H1 (cell line): ENCODE results near the gene TCHP. TPM values are rescaled to one million over a fixed set of nuclear protein-coding genes. Genes with fewer than 3 reads are reported as not detected.

Source experiments
- CTCF ChIA-PET: fragments of 300-600 bp; sonication (Branson Sonifier 250); formaldehyde crosslinking; loops from one replicate; lab custom pipeline; 2021; ENCODE audit not compliant: partially characterized antibody; lab: Charles Lee
- POLR2A ChIA-PET: fragments of 300-600 bp; sonication (Branson Sonifier 250); formaldehyde crosslinking; loops from one replicate; lab custom pipeline; 2021; ENCODE audit warnings: inconsistent platforms; ENCODE audit not compliant: partially characterized antibody; lab: Charles Lee
- DNase-seq, 2 experiments: peaks; one replicate each; pipeline versions ENCODE4 v3.0.0 to v3.0.0-alpha.2; 2010 to 2022; ENCODE audit warnings: low spot score in 2 of 2, low read depth in 1 of 2, mixed read lengths in 1 of 2
- FAIRE-seq: peaks from 2 replicates; lab custom pipeline; 2011; peaks lifted over from hg19 to GRCh38; lab: Jason Lieb, UNC
- H2AFZ ChIP-seq: 2 replicates; pipeline ENCODE4 v1.8.1; 2012; ENCODE audit warnings: low read length, inconsistent platforms
- H2AK5ac ChIP-seq: 2 replicates; pipeline ENCODE4 v1.6.1; 2013; ENCODE audit warnings: low read depth, low read length
- H2BK120ac ChIP-seq: replicated peaks from 2 replicates; pipeline ENCODE3; 2013; ENCODE audit warnings: low read depth, low read length, inconsistent platforms
- H2BK12ac ChIP-seq: 2 replicates; pipeline ENCODE4 v1.6.1; 2013; ENCODE audit warnings: low read depth, low read length
- H2BK15ac ChIP-seq: 2 replicates; pipeline ENCODE4 v1.6.1; 2013; ENCODE audit warnings: low read length
- H2BK20ac ChIP-seq: 2 replicates; pipeline ENCODE4 v1.6.1; 2013; ENCODE audit warnings: low read length
- H2BK5ac ChIP-seq: 2 replicates; pipeline ENCODE4 v1.6.1; 2013; ENCODE audit warnings: low read depth, low read length
- H3K14ac ChIP-seq: 2 replicates; pipeline ENCODE4 v1.6.1; 2013; ENCODE audit warnings: inconsistent platforms; ENCODE audit not compliant: insufficient read length
- H3K18ac ChIP-seq: 2 replicates; pipeline ENCODE4 v1.6.1; 2013; ENCODE audit warnings: low read length; ENCODE audit errors: extremely low read depth
- H3K23ac ChIP-seq: 2 replicates; pipeline ENCODE4 v1.6.1; 2013; ENCODE audit warnings: inconsistent platforms; ENCODE audit not compliant: insufficient read length
- H3K23me2 ChIP-seq: 2 replicates; pipeline ENCODE4 v1.6.1; 2013; ENCODE audit warnings: low read depth, low read length
- H3K27ac ChIP-seq: 2 replicates; pipeline ENCODE4 v1.6.1; 2011; ENCODE audit warnings: low read depth, low read length, inconsistent platforms
- H3K27me3 ChIP-seq, 4 experiments: replicated peaks in 1 of 4; 1 replicate in 1 of 4; 2 replicates in 3 of 4; pipeline versions ENCODE4 v1.6.1 to v1.8.1; 2011 to 2013; ENCODE audit warnings: low read length in 3 of 4, mild to moderate bottlenecking in 3 of 4, inconsistent platforms in 2 of 4, mixed read lengths in 2 of 4, moderate library complexity in 1 of 4; ENCODE audit not compliant: control insufficient read depth in 3 of 4, insufficient read depth in 3 of 4; ENCODE audit errors: extremely low read depth in 1 of 4
- H3K36me3 ChIP-seq, 4 experiments: 2 replicates each; pipeline versions ENCODE4 v1.6.1 to v1.8.1; 2011 to 2013; ENCODE audit warnings: mild to moderate bottlenecking in 4 of 4, low read length in 3 of 4, moderate library complexity in 2 of 4, control low read depth in 1 of 4, inconsistent platforms in 1 of 4; ENCODE audit not compliant: insufficient read depth in 4 of 4, control insufficient read depth in 2 of 4
- H3K4ac ChIP-seq: replicated peaks from 2 replicates; pipeline ENCODE3; 2013; ENCODE audit warnings: low read length, low read depth, mixed read lengths, inconsistent platforms; ENCODE audit not compliant: insufficient read length
- H3K4me1 ChIP-seq, 4 experiments: replicated peaks in 1 of 4; 1 replicate in 1 of 4; 2 replicates in 3 of 4; pipeline versions ENCODE4 v1.6.1 to v1.8.1; 2011 to 2013; ENCODE audit warnings: low read length in 3 of 4, inconsistent platforms in 2 of 4, mixed read lengths in 1 of 4; ENCODE audit not compliant: insufficient read depth in 4 of 4, control insufficient read depth in 3 of 4
- H3K4me2 ChIP-seq, 2 experiments: 2 replicates each; pipeline versions ENCODE4 v1.6.1 to v1.8.1; 2011 to 2013; ENCODE audit warnings: low read depth in 2 of 2, low read length in 2 of 2, control low read depth in 1 of 2, inconsistent platforms in 1 of 2, mild to moderate bottlenecking in 1 of 2; ENCODE audit not compliant: insufficient read depth in 1 of 2
- H3K4me3 ChIP-seq, 4 experiments: fragments of 200-600, 300-600 bp in 1 of 4; sonication (generic), shearing (Covaris generic), sonication (Bioruptor Twin) in 1 of 4; 2 replicates each; pipeline versions ENCODE4 v1.5.1 to v1.8.1; 2011 to 2016; ENCODE audit warnings: low read length in 4 of 4, low read depth in 3 of 4, control low read depth in 2 of 4, inconsistent platforms in 2 of 4, mild to moderate bottlenecking in 2 of 4, mixed read lengths in 1 of 4, moderate library complexity in 1 of 4; ENCODE audit not compliant: insufficient read depth in 2 of 4; ENCODE audit errors: extremely low read depth in 1 of 4
- H3K56ac ChIP-seq: replicated peaks from 2 replicates; pipeline ENCODE3; 2013; ENCODE audit warnings: low read depth, mild to moderate bottlenecking, mixed read lengths, low read length, inconsistent platforms; ENCODE audit not compliant: insufficient read length
- H3K79me1 ChIP-seq: 2 replicates; pipeline ENCODE4 v1.6.1; 2013; ENCODE audit warnings: low read depth, low read length, control low read depth
- H3K79me2 ChIP-seq, 2 experiments: 2 replicates each; pipeline versions ENCODE4 v1.6.1 to v1.8.1; 2012 to 2013; ENCODE audit warnings: low read length in 2 of 2, mild to moderate bottlenecking in 2 of 2, inconsistent platforms in 1 of 2; ENCODE audit not compliant: insufficient read depth in 2 of 2, control insufficient read depth in 1 of 2
- H3K9ac ChIP-seq, 4 experiments: replicated peaks in 1 of 4; 1 replicate in 1 of 4; 2 replicates in 3 of 4; pipeline versions ENCODE4 v1.6.1 to v1.8.1; 2011 to 2013; ENCODE audit warnings: low read depth in 3 of 4, low read length in 3 of 4, control low read depth in 2 of 4, mild to moderate bottlenecking in 2 of 4, moderate library complexity in 2 of 4, inconsistent platforms in 1 of 4; ENCODE audit errors: extremely low read depth in 1 of 4
- H3K9me3 ChIP-seq, 2 experiments: 2 replicates each; pipeline versions ENCODE4 v1.6.1 to v1.8.1; 2012 to 2013; ENCODE audit warnings: mild to moderate bottlenecking in 2 of 2, moderate library complexity in 2 of 2, control low read depth in 1 of 2, inconsistent platforms in 1 of 2, low read depth in 1 of 2, low read length in 1 of 2, mixed read lengths in 1 of 2; ENCODE audit not compliant: insufficient read depth in 2 of 2
- H4K20me1 ChIP-seq, 2 experiments: replicated peaks in 1 of 2; 2 replicates each; pipeline versions ENCODE3 to v1.8.1; 2011 to 2013; ENCODE audit warnings: inconsistent platforms in 2 of 2, low read length in 2 of 2, mild to moderate bottlenecking in 1 of 2; ENCODE audit not compliant: insufficient read depth in 2 of 2, control insufficient read depth in 1 of 2
- H4K5ac ChIP-seq: 2 replicates; pipeline ENCODE4 v1.6.1; 2013; ENCODE audit warnings: low read length, low read depth, mixed read lengths, inconsistent platforms; ENCODE audit not compliant: insufficient read length
- H4K8ac ChIP-seq: 2 replicates; pipeline ENCODE4 v1.8.0; 2013; ENCODE audit warnings: mild to moderate bottlenecking, moderate library complexity, low read length, inconsistent platforms; ENCODE audit not compliant: insufficient read depth; ENCODE audit errors: extremely low read depth
- H4K91ac ChIP-seq: replicated peaks from 2 replicates; pipeline ENCODE3; 2013; ENCODE audit warnings: low read length, mixed read lengths, inconsistent platforms; ENCODE audit not compliant: insufficient read length
- CBX8 ChIP-seq: fragments of 300-800, 300-1000 bp; sonication (generic); IDR thresholded peaks from 2 replicates; pipeline ENCODE4 v1.7.1; 2016; ENCODE audit warnings: low read depth, low read length, borderline replicate concordance
- GTF2F1 ChIP-seq: IDR thresholded peaks from 2 replicates; pipeline ENCODE4 v1.6.1; 2012; ENCODE audit warnings: low read depth, low read length, improper control_type of control experiment, borderline replicate concordance
- NRF1 ChIP-seq: IDR thresholded peaks from 2 replicates; pipeline ENCODE4 v1.6.1; 2011; ENCODE audit warnings: mild to moderate bottlenecking, low read depth, low read length, improper control_type of control experiment
- PHF8 ChIP-seq: fragments of 200-600 bp; sonication (generic); conservative IDR thresholded peaks from 2 replicates; pipeline ENCODE4 v1.7.1; 2012; ENCODE audit warnings: low read depth, mild to moderate bottlenecking, inconsistent platforms, low read length, moderate library complexity
- POLR2A ChIP-seq, 2 experiments: IDR thresholded peaks; 1 replicate in 1 of 2; 2 replicates in 1 of 2; pipeline ENCODE4 v1.6.1; 2011; ENCODE audit warnings: low read depth in 2 of 2, low read length in 2 of 2, mild to moderate bottlenecking in 2 of 2; ENCODE audit errors: control extremely low read depth in 1 of 2
- RFX5 ChIP-seq: IDR thresholded peaks from 2 replicates; pipeline ENCODE4 v1.6.1; 2011; ENCODE audit warnings: low read depth, low read length, improper control_type of control experiment, borderline replicate concordance
- SIN3A ChIP-seq, 2 experiments: IDR thresholded peaks in 1 of 2; conservative IDR thresholded peaks in 1 of 2; 2 replicates each; pipeline ENCODE4 v1.6.1; 2011 to 2012; ENCODE audit warnings: low read length in 2 of 2, improper control_type of control experiment in 1 of 2, low read depth in 1 of 2, mild to moderate bottlenecking in 1 of 2
- SP4 ChIP-seq: IDR thresholded peaks from 2 replicates; pipeline ENCODE4 v1.6.1; 2012; ENCODE audit warnings: low read length, inconsistent platforms
- SUZ12 ChIP-seq: fragments of 200-600 bp; sonication (generic); IDR thresholded peaks from 2 replicates; pipeline ENCODE4 v1.6.1; 2012; ENCODE audit warnings: mild to moderate bottlenecking, inconsistent platforms, low read length, moderate library complexity, mixed read lengths
- WGBS, 2 experiments: shearing (Covaris generic) in 1 of 2; methylation state at CpG; one replicate each; pipeline versions ENCODE4 v1.1.6 to v1.1.7; 2013 to 2015; ENCODE audit warnings: low lambda C conversion rate in 2 of 2, mixed read lengths in 2 of 2, inconsistent platforms in 1 of 2, low coverage in 1 of 2, missing lambda C conversion rate in 1 of 2; ENCODE audit not compliant: insufficient replicate concordance in 2 of 2, insufficient coverage in 1 of 2, insufficient read length in 1 of 2; ENCODE audit errors: extremely low coverage in 1 of 2, missing lambda C conversion rate in 1 of 2; 5-methylcytosine and 5-hydroxymethylcytosine counted together
- polyA plus RNA-seq, 7 experiments: library from polyadenylated mRNA; depleted of rRNA in 3 of 7; stranded (reverse) in 5 of 7; unstranded in 2 of 7; fragments of >200 nt in 5 of 7; fragments of 200-250 nt in 2 of 7; gene quantifications; 1 replicate in 5 of 7; 2 replicates in 1 of 7; 4 replicates in 1 of 7; pipeline versions ENCODE4 v1.2.1 to v1.2.3, GENCODE V29; 2011 to 2013; ENCODE audit warnings: missing spikeins in 2 of 7, mixed read lengths in 2 of 7
- total RNA-seq: library from RNA; stranded (reverse); fragmentation: NEBNext Ultra II Directional; extraction: Animal tissue kit (Norgen Biotek cat#: 25700); gene quantifications from 2 replicates; pipeline ENCODE4 v1.2.1, GENCODE V29; 2021
- TF ChIP-seq, protein P1 (sequence below): IDR thresholded peaks from 2 replicates; pipeline ENCODE4 v1.6.1; 2012; ENCODE audit warnings: inconsistent platforms

Gene TCHP
- total and polyA plus RNA-seq, 2 of the 8 experiments (the other 6 are each of a cell fraction or from before 2014, with no cell fraction given): 2.8 to 4.5 TPM

DNA sequence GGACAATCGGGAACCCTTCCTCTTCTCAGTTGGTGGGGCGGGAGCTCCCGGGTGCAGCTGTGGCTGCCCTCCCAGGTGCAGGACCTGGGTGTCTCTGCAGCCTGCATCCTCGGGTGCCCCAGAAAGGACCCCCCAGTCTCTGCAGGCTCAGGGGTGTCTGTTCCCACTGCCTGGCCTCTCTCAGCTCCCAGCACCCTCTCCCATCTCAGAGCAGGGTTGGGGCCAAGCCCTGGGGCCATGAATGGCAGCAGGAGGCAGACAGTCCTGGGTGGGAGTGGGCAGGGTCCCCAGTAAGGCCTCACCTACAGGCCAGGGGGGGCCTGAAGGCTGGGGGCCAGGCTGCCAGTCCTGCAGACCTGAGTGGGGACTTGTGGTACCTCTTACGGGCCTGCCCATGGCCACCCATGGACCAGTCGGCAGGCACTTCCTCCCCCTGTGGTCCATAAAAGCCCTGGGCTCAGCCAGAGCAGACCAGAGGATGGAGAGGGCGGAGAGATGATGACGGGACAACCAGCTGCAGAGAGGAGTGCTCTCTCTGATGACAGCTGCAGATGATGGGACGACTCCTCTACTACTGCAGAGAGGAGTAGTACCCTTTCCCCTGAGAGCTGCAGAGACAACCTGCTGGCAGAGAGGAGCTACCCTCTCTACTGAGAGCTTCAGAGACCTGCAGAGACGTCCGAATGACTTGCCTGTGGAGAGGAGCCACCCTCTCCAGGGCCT is 26.6 kb downstream of the TCHP start:
- no peak overlapping the region for H4K8ac ChIP-seq
- no peak overlapping the region for H4K91ac ChIP-seq
- no peak overlapping the region for H2BK15ac ChIP-seq
- TF ChIP-seq SUZ12: no peak
- TF ChIP-seq SIN3A (conservative IDR thresholded peaks at IDR 0.05 in 1 of 2, IDR thresholded peaks at IDR 0.05 in 1 of 2; ENCODE audit: low read depth in 1 of 2, low read length in 2 of 2): no peak
- TF ChIP-seq PHF8: no peak
- no peak for TF ChIP-seq GTF2F1
- TF ChIP-seq RFX5: no peak
- TF ChIP-seq POLR2A (IDR thresholded peaks at IDR 0.05; ENCODE audit: control extremely low read depth in 1 of 2, low read depth in 2 of 2, low read length in 2 of 2): no peak
- TF ChIP-seq SP4: no peak
- no peak for TF ChIP-seq NRF1
- TF ChIP-seq, protein P1, sequence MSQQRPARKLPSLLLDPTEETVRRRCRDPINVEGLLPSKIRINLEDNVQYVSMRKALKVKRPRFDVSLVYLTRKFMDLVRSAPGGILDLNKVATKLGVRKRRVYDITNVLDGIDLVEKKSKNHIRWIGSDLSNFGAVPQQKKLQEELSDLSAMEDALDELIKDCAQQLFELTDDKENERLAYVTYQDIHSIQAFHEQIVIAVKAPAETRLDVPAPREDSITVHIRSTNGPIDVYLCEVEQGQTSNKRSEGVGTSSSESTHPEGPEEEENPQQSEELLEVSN: no peak
- TF ChIP-seq CBX8: no peak
- TF ChIP-seq, all 59 proteins: peak for 0
- Histone ChIP-seq H2BK12ac (0 out of 2 replicates have a peak overlapping the region, but pooled peaks have one; percentile 17), H2BK20ac (no peak overlapping the region), H3K27ac (no peak overlapping the region), H4K20me1 (no peaks in the 10 kb centered on the region), H3K9me3 (no peaks in the 10 kb centered on the region), H3K9ac (no peak overlapping the region), H3K23ac (no peak overlapping the region), H3K4ac (no peak overlapping the region), H3K4me3 (no peak overlapping the region), H3K4me2 (no peak overlapping the region), H2BK120ac (no peak overlapping the region), H3K4me1 (no peaks in the 10 kb centered on the region; a peak in 1 of 7 replicates), H4K5ac (no peak overlapping the region), H3K36me3 (peaks cover 0 to 2% (median 0%) of the 10 kb centered on the region in 4 experiments; a peak in 2 of 8 replicates), H3K79me1 (no peaks in the 10 kb centered on the region), H2BK5ac (no peak overlapping the region; the same call in 1 of the 2 replicates), H3K14ac (no peak overlapping the region), H2AFZ (no peak overlapping the region), H2AK5ac (no peak overlapping the region), H3K79me2 (no peaks in the 10 kb centered on the region), H3K27me3 (no peaks in the 10 kb centered on the region), H3K18ac (no peak overlapping the region), H3K23me2 (no peaks in the 10 kb centered on the region), H3K56ac (no peak overlapping the region)
- POLR2A ChIA-PET: interaction anchor here (1.2 kb wide), 1 partner anchor 26 kb away, joined by 3 read pairs; no protein-coding TSS in a partner anchor
- FAIRE-seq (no peak), DNase-seq (no peak)
- CTCF ChIA-PET: interaction anchor here (0.6 to 10.4 kb wide), 21 partner anchors 9 to 1099 kb away, joined by 3 to 114 read pairs (median 4); partner anchors contain the start of gene TCHP
- 94% methylated on average over 9 of the region's 11 CpGs; no CpG with 5 or more reads in 1 of the 2 experiments for WGBS, 2 experiments
